T-helper 9 cell (primary cell): ENCODE results near the gene LRBA.
"Not testable (repeated sequence)": the region's sequence is repeated elsewhere in the genome, so short reads cannot be mapped to it uniquely, and the experiment has no call there.

ENCODE experiments used
- DNase-seq: peaks from one replicate; pipeline ENCODE4 v3.0.0-alpha.2; 2020

Gene LRBA

DNA sequence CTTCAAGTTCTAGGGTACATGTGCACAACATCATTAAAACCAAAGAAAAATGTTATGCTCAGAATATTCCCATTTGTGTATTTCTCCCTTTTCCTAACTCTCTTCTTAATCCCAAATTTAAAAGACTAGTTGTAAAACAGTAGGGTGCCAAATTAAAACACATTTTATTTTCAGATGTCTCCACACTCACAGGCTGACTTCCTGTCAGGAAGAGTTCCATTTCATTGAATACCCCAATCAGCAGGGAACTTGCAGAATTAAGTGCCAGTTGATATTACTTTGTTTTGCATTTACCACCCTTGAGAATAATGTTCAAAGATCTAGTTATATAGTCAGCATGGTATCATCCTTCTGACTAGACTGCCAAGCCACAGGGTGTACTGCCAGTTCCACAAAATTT, 225.2 kb downstream of the LRBA start:
- no peak for DNase-seq

DNA sequence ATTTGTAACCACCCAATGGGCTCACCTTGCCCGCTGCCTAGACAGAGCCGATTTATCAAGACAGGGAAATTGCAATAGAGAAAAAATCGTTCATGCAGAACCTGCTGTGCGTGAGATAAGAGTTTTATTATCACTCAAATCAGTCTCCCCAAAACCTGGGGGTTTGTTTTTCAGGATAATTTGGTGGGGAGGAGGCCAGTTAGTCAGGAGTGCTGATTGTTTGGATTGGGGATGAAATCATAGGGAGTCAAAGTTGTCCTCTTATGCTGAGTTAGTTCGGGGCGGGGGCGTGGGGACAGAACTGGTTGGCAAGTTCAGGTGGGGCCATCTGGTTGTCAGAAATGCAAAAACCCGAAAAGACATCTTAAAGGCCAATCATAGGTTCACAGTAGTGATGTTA, 230.1 kb downstream of the LRBA start:
- DNase-seq = no peak

- DNase-seq = no peak
These were observed 230.8 kb downstream of the LRBA start for GRCh38 chr4:150784305-150784704.

GRCh38 chr4:150782921-150783320, 232.2 kb downstream of the LRBA start:
- no peak for DNase-seq

DNA sequence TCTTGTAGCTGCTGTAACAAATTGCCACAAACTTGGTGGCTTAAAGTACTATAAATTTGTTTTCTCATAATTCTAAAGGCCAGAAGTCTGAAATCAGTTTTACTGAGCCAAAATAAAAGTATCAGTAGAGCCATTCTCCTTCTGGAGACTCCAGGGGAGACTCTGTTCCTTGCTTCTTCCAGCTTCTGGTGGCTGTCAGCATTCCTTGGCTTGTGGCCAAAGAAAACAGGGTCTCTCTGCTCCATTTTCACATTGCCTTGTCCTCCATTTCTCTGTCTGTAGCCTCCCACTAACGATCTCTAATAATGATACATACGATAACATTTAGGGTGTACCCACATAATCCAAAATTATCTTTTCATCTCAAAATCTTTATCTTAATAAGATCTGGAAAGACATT, 232.8 kb downstream of the LRBA start:
- no peak for DNase-seq

- DNase-seq = no peak
These were observed 233.9 kb downstream of the LRBA start for GRCh38 chr4:150781191-150781590.

DNA sequence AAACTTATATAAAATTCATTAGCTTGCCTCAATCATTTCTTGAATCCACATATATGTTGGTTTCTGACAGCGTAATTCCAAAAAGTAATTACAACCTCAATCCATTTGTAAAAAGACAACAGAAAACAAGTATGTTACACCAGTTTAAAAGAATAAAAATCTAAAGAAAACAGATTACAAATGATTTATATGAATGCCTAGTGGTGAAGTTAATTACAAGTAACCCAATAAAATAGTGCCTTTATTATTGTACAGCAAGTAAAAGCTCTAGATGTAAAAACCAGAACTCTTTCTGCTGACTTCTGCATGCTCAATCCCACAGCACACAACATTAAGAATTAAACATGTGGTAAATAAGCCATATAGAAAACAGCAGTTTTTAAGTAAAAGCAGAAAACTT, 235.4 kb downstream of the LRBA start:
- DNase-seq = no peak

DNA sequence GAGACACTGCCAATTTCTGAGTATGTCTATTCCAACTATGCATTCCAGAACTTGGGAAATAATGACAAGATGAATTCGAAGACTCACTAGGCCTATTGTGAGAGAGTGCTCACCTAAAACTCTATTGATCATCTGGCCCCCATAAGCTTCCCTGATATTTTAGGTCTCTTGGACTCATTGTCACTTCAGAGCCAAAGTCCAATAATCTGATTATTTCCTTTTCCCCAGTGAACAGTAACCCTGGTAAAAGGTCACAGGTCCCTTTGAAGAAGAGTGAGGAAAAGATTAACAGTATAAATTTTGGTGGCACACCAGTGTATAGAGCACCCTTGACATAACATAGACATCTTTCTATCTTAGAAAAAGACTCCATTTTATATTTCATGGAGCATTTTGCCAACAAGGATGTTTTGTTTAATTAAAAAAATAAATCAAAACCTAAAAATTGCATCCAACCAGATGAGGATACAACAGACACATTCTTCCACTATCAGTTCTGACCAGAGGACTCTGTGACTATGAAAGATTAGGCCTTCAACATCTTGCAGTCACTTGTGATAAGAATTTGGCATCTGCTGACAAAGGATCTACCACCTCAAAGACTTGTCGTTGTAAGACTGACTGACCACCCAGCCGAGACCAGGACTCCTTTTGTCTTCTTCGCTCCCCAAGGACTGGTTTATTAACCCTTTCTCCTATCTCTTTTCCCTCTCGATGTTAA, 241.2 kb downstream of the LRBA start:
- DNase-seq = no peak

DNA sequence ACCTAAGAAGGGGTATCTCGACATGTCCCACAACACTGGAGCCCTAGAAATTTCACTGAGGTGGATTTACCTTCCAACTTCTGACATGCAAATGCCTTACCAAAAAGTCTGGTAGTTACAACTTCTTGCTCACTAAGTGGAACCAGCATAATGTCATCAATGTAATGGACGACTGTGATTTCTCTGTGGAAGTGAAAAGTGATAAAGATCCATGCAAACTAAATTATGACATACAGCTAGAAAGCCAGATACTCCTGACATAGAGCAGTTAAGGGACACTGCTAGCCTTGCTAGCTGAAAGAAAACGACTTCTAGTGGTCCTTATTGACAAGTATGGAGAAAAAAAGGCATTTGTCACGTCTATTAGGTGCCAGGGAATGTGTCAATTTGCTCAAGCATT, 242.1 kb downstream of the LRBA start:
- no peak for DNase-seq

DNA sequence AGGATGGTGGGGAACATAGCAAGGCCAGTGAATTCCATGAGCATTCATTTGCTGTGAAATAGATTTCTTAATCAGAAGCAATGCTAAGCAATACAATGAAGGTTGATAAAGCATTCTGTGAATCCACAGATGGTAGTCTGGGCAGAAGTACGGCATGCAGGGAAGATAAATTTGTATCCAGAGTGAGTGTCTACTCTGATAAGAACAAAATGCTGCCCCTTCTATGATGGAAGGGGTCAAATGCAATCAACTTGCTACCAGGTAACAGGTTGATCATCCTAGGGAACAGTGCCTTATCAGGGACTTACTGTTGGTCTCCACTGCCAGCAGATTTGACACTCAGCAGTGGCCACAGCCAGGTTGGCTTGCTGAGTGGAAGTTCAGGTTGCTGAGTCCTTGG, 243.7 kb downstream of the LRBA start:
- DNase-seq = no peak

DNA sequence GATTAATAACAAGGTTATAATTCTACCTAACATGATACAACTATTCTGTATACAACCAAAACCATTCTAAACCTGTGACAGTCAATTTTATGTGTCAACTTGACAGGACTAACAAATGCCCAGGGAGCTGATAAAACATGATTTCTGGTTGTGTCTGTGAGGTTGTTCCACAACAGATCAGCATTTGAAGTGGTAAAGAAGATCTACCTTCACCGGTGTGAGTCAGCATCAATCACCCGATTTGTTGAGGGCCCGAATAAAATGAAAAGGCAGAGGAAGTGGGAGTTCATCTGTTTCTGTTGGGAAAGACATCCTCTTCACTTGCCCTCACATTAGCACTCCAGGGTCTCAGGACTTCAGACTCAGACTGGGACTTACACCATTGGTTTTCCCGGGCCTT, 245.2 kb downstream of the LRBA start:
- DNase-seq = no peak

DNA sequence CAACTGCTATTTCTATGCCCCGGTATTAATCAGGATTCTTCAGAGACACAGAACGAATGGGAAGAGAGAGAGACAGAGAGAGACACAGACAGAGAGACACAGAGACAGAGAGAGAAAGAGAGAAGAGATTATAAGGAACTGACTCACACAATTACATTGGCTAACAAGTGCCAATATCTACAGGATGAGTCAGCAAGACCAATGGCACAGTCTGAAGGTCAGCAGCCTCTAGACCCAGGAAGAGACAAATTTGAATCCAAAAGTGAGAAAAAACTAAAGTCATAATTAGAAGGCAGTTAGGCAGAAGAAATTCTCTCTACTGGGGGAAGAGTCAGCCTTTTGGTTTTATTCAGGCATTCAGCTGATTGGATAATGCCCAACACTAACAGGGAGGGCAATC, 245.8 kb downstream of the LRBA start:
- no peak for DNase-seq

DNA sequence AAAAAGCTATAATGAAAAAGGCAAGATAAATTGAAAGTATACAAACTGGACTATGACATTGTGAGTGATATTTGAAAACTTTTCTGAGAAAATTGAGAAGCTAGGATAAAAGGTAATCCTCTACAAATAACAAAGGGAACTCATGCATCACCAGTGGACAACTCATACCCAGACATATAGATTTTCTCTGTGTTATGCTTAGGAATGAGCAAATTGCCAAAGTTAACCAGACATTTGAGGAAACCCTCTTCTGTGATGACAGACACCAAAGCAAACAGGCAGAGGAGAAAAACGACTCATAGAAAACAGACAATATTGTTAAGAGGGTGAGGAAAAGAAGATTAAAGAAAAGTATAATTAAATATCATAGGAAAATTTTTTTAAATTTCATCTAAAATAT, 246.6 kb downstream of the LRBA start:
- no peak for DNase-seq

DNA sequence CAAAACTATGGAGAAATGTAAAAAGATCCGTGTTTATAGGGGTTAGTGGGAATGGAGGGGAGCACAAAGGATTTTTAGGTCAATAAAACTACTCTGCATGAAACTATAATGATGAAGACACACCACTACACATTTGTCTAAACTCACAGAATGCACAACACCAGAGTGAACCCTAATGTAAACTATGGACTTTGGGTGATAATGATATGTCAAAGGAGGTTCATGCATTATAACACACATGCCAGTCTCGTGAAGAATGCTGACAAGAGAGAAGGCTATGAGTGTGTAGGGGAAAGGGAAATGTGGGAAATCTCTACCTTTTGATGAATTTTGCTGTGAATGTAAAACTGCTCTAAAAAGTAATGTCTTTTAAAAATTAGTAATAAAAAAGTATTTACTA, 249.9 kb downstream of the LRBA start:
- DNase-seq = no peak

GRCh38 chr4:150751648-150752047, 263.4 kb downstream of the LRBA start:
- no peak for DNase-seq

GRCh38 chr4:150750824-150751223, 264.3 kb downstream of the LRBA start:
- no peak for DNase-seq

DNA sequence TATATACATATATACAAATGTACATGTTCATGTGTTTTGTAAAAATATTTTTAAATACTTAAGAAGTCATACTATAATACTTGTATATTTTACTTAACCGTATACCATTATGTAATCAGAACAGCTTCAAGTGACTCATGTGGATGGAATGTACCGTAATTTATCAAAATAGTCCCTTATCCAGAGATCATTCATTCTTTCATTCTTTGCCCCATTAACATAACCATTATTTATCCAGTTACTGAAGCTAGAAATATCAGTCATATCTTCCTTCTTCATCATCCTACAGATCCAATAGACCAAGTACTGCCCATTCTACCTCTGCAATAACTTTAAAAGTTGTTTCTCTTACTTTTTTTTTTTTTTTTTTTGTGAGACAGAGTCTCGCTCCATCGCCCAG, 268.9 kb downstream of the LRBA start:
- DNase-seq = no peak

DNA sequence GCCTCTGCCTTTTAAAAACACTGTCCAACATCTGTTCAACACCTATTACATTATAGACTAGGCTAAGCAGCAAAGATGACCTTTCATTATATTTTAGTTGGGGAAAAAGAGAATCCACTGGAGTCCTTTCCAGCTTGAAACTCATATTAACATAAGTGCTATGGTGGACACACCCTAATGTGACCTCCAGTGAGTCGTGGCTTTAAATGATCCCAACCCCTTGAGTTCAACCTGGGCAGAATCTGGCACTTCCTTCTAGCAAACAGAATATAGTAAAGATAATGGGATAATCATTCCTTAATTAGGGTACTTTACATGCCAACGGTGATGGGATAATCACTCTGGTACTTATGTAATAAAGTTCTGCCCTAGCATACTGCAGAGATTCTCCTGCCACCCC, 270.5 kb downstream of the LRBA start:
- no peak for DNase-seq

DNA sequence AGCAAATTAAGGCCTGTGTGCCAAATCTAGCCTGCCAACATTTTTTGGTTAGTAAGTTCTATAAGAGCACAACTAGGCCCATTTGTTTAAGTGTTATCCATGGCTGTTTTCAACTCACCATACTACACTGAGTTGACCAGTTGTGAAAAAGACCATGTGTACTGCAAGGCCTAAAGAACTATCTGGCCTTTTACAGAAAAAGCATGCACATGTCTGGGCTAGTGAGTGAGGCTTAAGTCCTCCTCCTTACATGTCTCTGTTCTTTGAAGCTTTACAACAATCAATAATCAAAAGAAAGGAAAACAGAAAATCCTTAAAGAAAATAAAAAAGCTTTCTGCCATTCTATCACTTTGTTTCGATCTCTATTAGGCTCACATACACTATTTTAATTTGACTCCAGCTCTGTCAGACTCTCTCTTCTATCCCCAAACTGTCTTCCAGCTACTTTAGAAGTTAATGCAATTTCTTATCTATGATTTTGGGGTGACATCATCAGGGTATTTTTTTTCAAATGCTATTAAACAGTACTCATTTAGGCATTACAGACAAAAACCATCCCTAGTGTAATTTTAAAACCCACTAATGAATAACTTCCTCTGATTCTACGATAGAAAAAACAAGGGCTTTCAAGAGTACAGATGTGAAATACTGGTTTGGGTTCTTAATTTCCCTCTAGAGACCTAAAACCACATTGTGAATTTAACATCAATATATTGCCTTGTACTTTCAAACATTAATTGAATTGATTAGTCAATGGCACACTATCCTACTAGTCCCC, 271.3 kb downstream of the LRBA start:
- no peak for DNase-seq

DNA sequence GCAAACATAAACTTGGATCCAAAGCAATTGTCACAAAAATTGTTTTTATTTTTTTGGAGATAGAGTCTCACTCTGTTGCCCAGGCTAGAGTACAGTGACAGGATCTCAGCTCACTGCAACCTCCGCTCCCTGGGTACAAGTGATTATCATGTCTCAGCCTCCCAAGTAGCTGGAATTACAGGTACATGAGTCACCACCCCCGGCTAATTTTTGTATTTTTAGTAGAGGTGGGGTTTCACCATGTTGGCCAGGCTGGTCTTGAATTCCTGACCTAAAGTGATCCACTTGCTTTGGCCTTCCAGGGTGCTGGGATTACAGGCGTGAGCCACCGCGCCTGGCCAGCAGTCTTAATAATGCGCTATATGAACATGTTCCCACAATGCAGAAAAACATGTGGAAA, 272.2 kb downstream of the LRBA start:
- not testable (repeated sequence) for DNase-seq

- no peak for DNase-seq
These were observed 275.5 kb downstream of the LRBA start for GRCh38 chr4:150739591-150739990.

DNA sequence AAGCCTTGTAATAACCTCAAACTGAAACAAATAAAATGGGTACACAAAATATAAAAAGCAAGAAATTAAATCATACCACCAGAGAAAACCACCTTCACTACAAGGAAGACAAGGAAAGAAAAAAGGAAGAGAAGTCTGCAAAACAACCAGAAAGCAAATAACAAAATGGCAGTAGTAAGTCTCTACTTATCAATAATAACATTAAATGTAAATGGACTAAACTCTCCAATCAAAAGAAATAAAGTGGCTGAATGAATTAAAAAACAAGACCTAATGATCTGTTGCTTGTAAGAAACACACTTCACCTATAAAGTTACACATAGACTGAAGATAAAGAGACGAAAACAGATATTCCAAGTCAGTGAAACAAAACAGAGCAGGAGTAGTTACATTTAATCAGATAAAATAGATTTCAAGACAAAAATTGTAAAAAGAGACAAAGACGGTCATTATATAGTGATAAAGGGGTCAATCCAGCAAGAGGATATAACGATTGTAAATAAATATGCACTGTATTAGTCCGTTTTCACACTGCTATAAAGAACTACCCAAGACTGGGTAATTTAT, 289.0 kb downstream of the LRBA start:
- no peak for DNase-seq

DNA sequence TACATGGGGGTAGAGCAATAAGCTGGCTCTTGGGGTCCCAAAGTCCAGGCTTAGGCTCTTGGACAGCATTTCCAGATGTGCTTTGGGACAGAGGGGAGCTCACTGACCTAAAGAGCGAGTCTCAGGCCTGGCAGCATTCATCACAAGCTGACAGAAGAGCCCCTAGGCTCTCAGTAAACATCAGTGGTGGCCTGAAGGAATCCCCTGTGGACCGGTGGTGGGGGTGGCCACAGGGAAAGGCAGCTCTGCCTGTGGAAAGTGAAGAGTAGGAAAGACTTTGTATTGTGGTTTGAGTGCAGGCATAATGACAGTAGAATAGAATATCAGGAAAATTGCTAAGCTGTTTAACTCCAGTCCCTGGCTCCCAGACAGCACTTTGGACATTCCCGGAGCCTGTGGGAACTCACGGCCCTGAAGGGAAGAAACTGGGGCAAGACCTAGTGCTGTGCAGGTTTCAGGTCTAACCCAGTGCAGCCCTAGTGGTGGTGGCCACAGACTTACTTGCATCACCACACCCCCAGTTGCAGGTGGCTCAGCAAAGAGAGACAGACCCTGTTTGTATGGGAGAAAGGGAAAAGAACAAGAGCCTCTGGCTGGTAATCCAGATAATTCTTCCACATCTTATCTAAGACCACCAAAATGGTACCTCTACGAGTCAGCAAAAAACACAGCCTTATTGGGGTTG, 291.2 kb downstream of the LRBA start:
- no peak for DNase-seq

GRCh38 chr4:150722908-150723362, 292.1 kb downstream of the LRBA start:
- DNase-seq = no peak
